Liver (tissue), 9 donors: ENCODE data around the gene ANKRD18B. TPM values are rescaled to one million over a fixed set of nuclear protein-coding genes. Genes with fewer than 3 reads are reported as not detected.
"Not testable (repeated sequence)": the region's sequence is repeated elsewhere in the genome, so short reads cannot be mapped to it uniquely, and the experiment has no call there.

ENCODE experiments used
- DNase-seq: peaks from one replicate; pipeline ENCODE4 v3.0.0-alpha.2; 2017; ENCODE audit warnings: low spot score
- H3K27ac ChIP-seq, 2 donors: one replicate each; pipeline ENCODE4 v1.7.0; 2013; ENCODE audit warnings: inconsistent platforms in 2 of 2, low read length in 2 of 2, control low read depth in 1 of 2, low read depth in 1 of 2, mild to moderate bottlenecking in 1 of 2
- H3K27me3 ChIP-seq, 4 donors: one replicate each; pipeline versions ENCODE4 v1.6.1 to v1.7.0; 2013; ENCODE audit warnings: low read length in 3 of 4, inconsistent platforms in 1 of 4, mild to moderate bottlenecking in 1 of 4, moderate library complexity in 1 of 4; ENCODE audit not compliant: control insufficient read depth in 4 of 4, insufficient read depth in 4 of 4
- H3K36me3 ChIP-seq, 4 donors: one replicate each; pipeline versions ENCODE4 v1.6.1 to v1.7.0; 2013; ENCODE audit warnings: low read length in 3 of 4, mild to moderate bottlenecking in 3 of 4, low read depth in 1 of 4, moderate library complexity in 1 of 4; ENCODE audit not compliant: control insufficient read depth in 4 of 4, insufficient read depth in 3 of 4
- H3K4me1 ChIP-seq, 4 donors: one replicate each; pipeline versions ENCODE4 v1.6.1 to v1.7.0; 2013; ENCODE audit warnings: low read length in 3 of 4, mild to moderate bottlenecking in 3 of 4, moderate library complexity in 1 of 4; ENCODE audit not compliant: control insufficient read depth in 4 of 4, insufficient read depth in 4 of 4
- H3K4me3 ChIP-seq, 3 donors: one replicate each; pipeline versions ENCODE4 v1.6.1 to v1.7.0; 2013; ENCODE audit warnings: low read length in 3 of 3, control low read depth in 1 of 3, low read depth in 1 of 3, mild to moderate bottlenecking in 1 of 3
- H3K9ac ChIP-seq, 2 donors: one replicate each; pipeline ENCODE4 v1.7.0; 2013; ENCODE audit warnings: low read length in 2 of 2, mild to moderate bottlenecking in 2 of 2, moderate library complexity in 2 of 2, control low read depth in 1 of 2, low read depth in 1 of 2
- H3K9me3 ChIP-seq, 4 donors: one replicate each; pipeline versions ENCODE4 v1.6.1 to v1.7.0; 2013; ENCODE audit warnings: low read length in 3 of 4; ENCODE audit not compliant: control insufficient read depth in 4 of 4
- FOXA1 ChIP-seq: IDR thresholded peaks from 2 replicates; pipeline ENCODE4 v1.6.1; 2016; ENCODE audit warnings: antibody characterized with exemption
- FOXA2 ChIP-seq: IDR thresholded peaks from 2 replicates; pipeline ENCODE4 v1.6.1; 2016; ENCODE audit warnings: antibody characterized with exemption
- HNF4A ChIP-seq, 2 donors: conservative IDR thresholded peaks; 2 replicates each; pipeline ENCODE4 v1.6.1; 2016; ENCODE audit warnings: antibody characterized with exemption in 2 of 2, mild to moderate bottlenecking in 2 of 2
- JUND ChIP-seq, 2 donors: IDR thresholded peaks; 2 replicates each; pipeline ENCODE4 v1.6.1; 2016; ENCODE audit warnings: antibody characterized with exemption in 2 of 2
- NR2F2 ChIP-seq: IDR thresholded peaks from 2 replicates; pipeline ENCODE4 v1.6.1; 2016; ENCODE audit warnings: antibody characterized with exemption
- RAD21 ChIP-seq, 2 donors: IDR thresholded peaks; 2 replicates each; pipeline ENCODE4 v1.6.1; 2016; ENCODE audit warnings: antibody characterized with exemption in 2 of 2, mild to moderate bottlenecking in 2 of 2
- RXRA ChIP-seq, 2 donors: IDR thresholded peaks; 2 replicates each; pipeline ENCODE4 v1.6.1; 2017 to 2018; ENCODE audit warnings: antibody characterized with exemption in 2 of 2, mild to moderate bottlenecking in 1 of 2
- SP1 ChIP-seq: IDR thresholded peaks from 2 replicates; pipeline ENCODE4 v1.6.1; 2018; ENCODE audit warnings: antibody characterized with exemption, mild to moderate bottlenecking
- TAF1 ChIP-seq: conservative IDR thresholded peaks from 2 replicates; pipeline ENCODE4 v1.6.1; 2016; ENCODE audit warnings: antibody characterized with exemption, mild to moderate bottlenecking
- YY1 ChIP-seq: IDR thresholded peaks from 2 replicates; pipeline ENCODE4 v1.6.1; 2016; ENCODE audit warnings: antibody characterized with exemption, mild to moderate bottlenecking
- WGBS: extraction: QIAGEN DNeasy Blood & Tissue Kit; methylation state at CpG from one replicate; pipeline ENCODE4 v1.1.7; 2013; 5-methylcytosine and 5-hydroxymethylcytosine counted together
- polyA plus RNA-seq, 2 donors: library from polyadenylated mRNA; stranded (reverse) in 1 of 2; unstranded in 1 of 2; fragments of 200-250 nt in 1 of 2; fragments of >200 nt in 1 of 2; fragmentation: Nextera tagmentation in 1 of 2; extraction: Ambion mirVana in 1 of 2; gene quantifications; one replicate each; pipeline versions ENCODE4 v1.2.1 to v1.2.3, GENCODE V29; 2013 to 2015
- total RNA-seq, 2 donors: library from RNA; depleted of rRNA; stranded (reverse); fragments of >200 nt; gene quantifications; one replicate each; pipeline ENCODE4 v1.2.3, GENCODE V29; 2014
- TF ChIP-seq, protein P1 (sequence below): IDR thresholded peaks from 2 replicates; pipeline ENCODE4 v1.6.1; 2016; ENCODE audit warnings: antibody characterized with exemption
- TF ChIP-seq, protein P2 (sequence below): IDR thresholded peaks from 2 replicates; pipeline ENCODE4 v1.6.1; 2016; ENCODE audit warnings: antibody characterized with exemption
- donor health status: healthy.
- donor health status: healthy.
- donor health status: healthy.
- donor health status: healthy.
- donor health status: healthy.

ANKRD18B gene
- total and polyA plus RNA-seq, 4 donors: 0.01 to 1.9 (median 0.59) TPM; not detected in 1

DNA sequence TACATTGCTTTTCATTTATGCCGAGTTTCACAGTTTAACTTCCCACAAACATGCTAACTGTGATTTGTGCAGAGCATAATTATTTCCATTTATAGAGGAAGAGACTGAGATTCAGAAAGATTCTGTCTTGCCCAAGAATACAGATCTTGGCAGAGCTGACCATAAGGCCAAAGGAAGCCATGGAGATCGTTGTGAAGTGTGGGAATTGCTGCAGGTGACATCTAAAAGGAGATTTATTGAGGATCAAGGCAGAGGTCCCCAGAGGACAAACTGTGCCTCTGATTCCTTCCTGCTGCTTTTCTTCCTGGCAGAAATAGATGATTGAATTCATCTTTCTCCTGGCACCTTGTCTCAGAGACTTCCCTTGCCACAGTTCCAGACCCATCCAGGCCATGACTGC, 88.4 kb downstream of the ANKRD18B start:
- H3K27me3 ChIP-seq, DNase-seq, H3K27ac ChIP-seq, H3K4me3 ChIP-seq, H3K4me1 ChIP-seq, H3K9ac ChIP-seq, H3K36me3 ChIP-seq: not testable (repeated sequence)
- 67% methylated on average over 2 of the region's 2 CpGs for WGBS
- peaks cover 0 to 11% (median 3%) of the 10 kb centered on the region in 4 donors for H3K9me3 ChIP-seq

DNA sequence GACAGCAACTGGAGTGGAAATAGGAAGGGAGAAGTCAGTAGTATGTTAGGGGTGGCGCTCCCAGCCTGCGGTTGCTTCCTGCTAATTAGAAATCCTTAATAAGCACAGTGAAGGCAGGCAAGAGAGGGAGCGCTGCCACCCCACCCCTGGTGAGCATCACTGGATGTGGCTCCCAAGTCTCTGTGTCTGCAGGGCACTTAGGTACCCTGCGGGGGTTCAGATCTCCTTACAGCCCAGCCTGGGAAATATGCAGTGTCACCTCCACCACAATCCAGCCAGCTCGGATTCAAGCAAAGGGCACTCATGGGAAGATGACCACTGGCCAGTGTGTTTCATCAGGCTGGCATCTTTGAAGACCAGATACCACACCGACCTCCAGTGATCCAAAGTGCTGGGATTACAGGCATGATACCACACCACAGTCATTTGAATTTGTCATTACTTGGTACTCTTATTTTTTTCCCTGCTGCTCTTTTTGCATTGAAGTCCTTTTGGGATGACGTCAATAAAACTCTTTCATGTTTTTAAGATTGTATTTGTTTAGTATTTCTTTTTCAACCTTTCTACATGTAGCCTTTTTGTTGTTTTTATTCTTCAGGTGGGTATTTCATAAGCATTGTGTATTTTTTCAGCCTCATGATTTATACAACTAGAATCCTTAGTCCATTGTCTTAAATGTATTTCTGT, 90.1 kb downstream of the ANKRD18B start:
- no peak for DNase-seq
- Histone ChIP-seq H3K27ac (no peak overlapping the region), H3K4me1 (no peaks in the 10 kb centered on the region), H3K4me3 (no peak overlapping the region), H3K27me3 (peaks cover 0 to 3% (median 0%) of the 10 kb centered on the region in 4 donors), H3K9ac (no peak overlapping the region), H3K36me3 (no peaks in the 10 kb centered on the region), H3K9me3 (peaks cover 0 to 11% (median 3%) of the 10 kb centered on the region in 4 donors)
- WGBS: 85% methylated on average over 7 of the region's 7 CpGs
- no peak for TF ChIP-seq SP1

DNA sequence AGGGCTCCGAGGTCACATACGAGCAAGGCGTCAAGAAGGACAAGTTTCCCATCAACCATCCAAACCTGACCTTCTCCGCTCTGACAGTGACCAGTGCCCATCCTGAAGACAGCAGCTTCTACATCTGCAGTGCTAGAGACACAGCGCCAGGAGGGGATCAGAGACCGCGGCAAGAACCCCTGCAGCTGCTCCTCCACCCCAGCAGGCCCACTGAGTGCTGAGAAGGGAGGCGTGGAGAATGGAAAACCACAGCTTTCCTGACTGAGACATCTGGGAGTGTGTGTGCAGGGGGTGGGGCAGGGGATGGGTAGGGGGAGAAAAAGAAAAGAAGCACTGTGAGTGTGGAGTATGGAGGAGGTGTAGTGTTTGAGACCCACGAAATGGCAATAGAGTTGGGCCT, 94.3 kb downstream of the ANKRD18B start:
- H3K27me3 ChIP-seq, H3K4me3 ChIP-seq, H3K36me3 ChIP-seq, DNase-seq, H3K9ac ChIP-seq, H3K4me1 ChIP-seq, H3K27ac ChIP-seq: not testable (repeated sequence)
- peaks cover 0 to 10% (median 2%) of the 10 kb centered on the region in 4 donors for H3K9me3 ChIP-seq
- 84% methylated on average over 9 of the region's 9 CpGs for WGBS

GRCh38 chr9:33619666-33620404, 95.8 kb downstream of the ANKRD18B start:
- WGBS: 38% methylated on average over 3 of the region's 3 CpGs
- Histone ChIP-seq H3K36me3 (no peaks in the 10 kb centered on the region), H3K27ac (no peak overlapping the region), H3K9ac (no peak overlapping the region), H3K4me3 (no peak overlapping the region), H3K27me3 (peaks cover 0 to 4% (median 0%) of the 10 kb centered on the region in 4 donors), H3K9me3 (no peaks in the 10 kb centered on the region), H3K4me1 (no peaks in the 10 kb centered on the region)
- no peak for DNase-seq
- TF ChIP-seq RAD21 (IDR thresholded peaks at IDR 0.05): no peak
- TF ChIP-seq TAF1: no peak

DNA sequence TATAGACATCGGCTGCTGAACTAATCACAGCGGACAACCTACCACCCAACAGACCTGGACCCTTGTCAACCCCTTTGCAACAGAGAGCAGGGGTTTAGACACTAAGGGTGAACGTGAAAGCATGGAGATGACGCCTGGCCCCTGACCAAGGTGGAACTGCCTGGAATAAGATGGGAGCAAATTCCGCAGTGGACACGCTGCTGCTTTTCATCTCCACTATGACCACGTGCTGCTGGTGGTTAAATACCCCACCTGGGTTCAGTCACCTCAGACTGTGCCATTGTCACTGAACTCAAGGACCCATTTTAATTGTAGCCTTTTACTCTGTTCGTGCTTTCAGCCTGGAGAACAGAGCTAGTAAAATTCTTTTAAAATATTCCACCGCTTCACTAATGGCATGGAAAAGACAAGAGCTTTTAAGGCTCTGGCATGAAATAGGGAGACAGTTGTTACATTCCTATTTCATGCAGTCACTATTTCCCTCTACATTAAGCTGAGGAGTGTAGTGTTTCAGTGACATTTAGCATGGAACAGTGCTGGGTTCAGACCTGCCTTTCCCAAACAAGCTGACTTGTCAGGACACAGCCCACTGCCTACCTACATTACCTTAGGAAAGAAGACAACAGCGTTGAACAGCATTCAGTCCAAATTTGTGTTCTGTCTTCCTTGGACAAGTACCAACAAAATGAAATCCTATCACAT, 96.8 kb downstream of the ANKRD18B start:
- WGBS: 69% methylated on average over 10 of the region's 10 CpGs
- Histone ChIP-seq H3K9ac (no peak overlapping the region), H3K27me3 (peaks cover 0 to 4% (median 0%) of the 10 kb centered on the region in 4 donors), H3K36me3 (no peaks in the 10 kb centered on the region), H3K4me1 (no peaks in the 10 kb centered on the region), H3K27ac (no peak overlapping the region), H3K9me3 (no peaks in the 10 kb centered on the region), H3K4me3 (no peak overlapping the region)
- TF ChIP-seq TAF1: no peak
- TF ChIP-seq FOXA1: no peak
- TF ChIP-seq, protein P1, sequence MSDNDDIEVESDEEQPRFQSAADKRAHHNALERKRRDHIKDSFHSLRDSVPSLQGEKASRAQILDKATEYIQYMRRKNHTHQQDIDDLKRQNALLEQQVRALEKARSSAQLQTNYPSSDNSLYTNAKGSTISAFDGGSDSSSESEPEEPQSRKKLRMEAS: no peak
- no peak for TF ChIP-seq HNF4A (conservative IDR thresholded peaks at IDR 0.05)
- TF ChIP-seq RAD21 (IDR thresholded peaks at IDR 0.05): no peak
- TF ChIP-seq, protein P2, sequence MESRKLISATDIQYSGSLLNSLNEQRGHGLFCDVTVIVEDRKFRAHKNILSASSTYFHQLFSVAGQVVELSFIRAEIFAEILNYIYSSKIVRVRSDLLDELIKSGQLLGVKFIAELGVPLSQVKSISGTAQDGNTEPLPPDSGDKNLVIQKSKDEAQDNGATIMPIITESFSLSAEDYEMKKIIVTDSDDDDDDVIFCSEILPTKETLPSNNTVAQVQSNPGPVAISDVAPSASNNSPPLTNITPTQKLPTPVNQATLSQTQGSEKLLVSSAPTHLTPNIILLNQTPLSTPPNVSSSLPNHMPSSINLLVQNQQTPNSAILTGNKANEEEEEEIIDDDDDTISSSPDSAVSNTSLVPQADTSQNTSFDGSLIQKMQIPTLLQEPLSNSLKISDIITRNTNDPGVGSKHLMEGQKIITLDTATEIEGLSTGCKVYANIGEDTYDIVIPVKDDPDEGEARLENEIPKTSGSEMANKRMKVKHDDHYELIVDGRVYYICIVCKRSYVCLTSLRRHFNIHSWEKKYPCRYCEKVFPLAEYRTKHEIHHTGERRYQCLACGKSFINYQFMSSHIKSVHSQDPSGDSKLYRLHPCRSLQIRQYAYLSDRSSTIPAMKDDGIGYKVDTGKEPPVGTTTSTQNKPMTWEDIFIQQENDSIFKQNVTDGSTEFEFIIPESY: no peak
- no peak for TF ChIP-seq JUND (IDR thresholded peaks at IDR 0.05)
- no peak for TF ChIP-seq NR2F2
- TF ChIP-seq FOXA2: no peak
- no peak for TF ChIP-seq YY1
- TF ChIP-seq RXRA (IDR thresholded peaks at IDR 0.05): no peak
- no peak for DNase-seq
